Suppressor macrophage treated with lipopolysaccharide for 1 hour (primary cell): ENCODE data around the gene FCN3.
A peak's percentile ranks its signal among the peaks of the same experiment; 100 is the strongest.
"Not testable (repeated sequence)": the region's sequence is repeated elsewhere in the genome, so short reads cannot be mapped to it uniquely, and the experiment has no call there.

Experiments
- DNase-seq, 3 donors: peaks; one replicate each; pipeline ENCODE4 v3.0.0-alpha.2; 2020 to 2022

The FCN3 gene

GRCh38 chr1:27398405-27399149, 24.0 kb upstream of the FCN3 start:
- DNase-seq: no peak

- peak in 1 of 3 donors; percentile 31 for DNase-seq
Measured at GRCh38 chr1:27397749-27398148, 23.1 kb upstream of the FCN3 start.

GRCh38 chr1:27397110-27397509, 22.5 kb upstream of the FCN3 start:
- DNase-seq: no peak

GRCh38 chr1:27395441-27396195, 21.0 kb upstream of the FCN3 start:
- DNase-seq: peak; percentile 77 to 82 (median 80)

GRCh38 chr1:27394925-27395324, 20.3 kb upstream of the FCN3 start:
- DNase-seq: peak in 1 of 3 donors; percentile 13

- DNase-seq: no peak
Measured at GRCh38 chr1:27394282-27394658, 19.6 kb upstream of the FCN3 start.

GRCh38 chr1:27393641-27394281, 19.1 kb upstream of the FCN3 start:
- no peak for DNase-seq

GRCh38 chr1:27392778-27393635, 18.4 kb upstream of the FCN3 start:
- no peak for DNase-seq

GRCh38 chr1:27392096-27392777, 17.6 kb upstream of the FCN3 start, which contains the start of gene GPR3:
Gene GPR3, plus strand, starts transcription at chr1:27392622. Its CDS starts 1,177 bp downstream, at chr1:27393799.
- DNase-seq: peak; percentile 92 to 96 (median 93)

- peak in 2 of 3 donors; percentile 24 to 46 for DNase-seq
Measured at GRCh38 chr1:27391511-27392095, 17.0 kb upstream of the FCN3 start.

GRCh38 chr1:27388337-27389005, 13.8 kb upstream of the FCN3 start:
- DNase-seq: peak; percentile 46 to 68 (median 54)

GRCh38 chr1:27384797-27385196, 10.2 kb upstream of the FCN3 start:
- not testable (repeated sequence) for DNase-seq

GRCh38 chr1:27383661-27384060, 9.0 kb upstream of the FCN3 start:
- no peak for DNase-seq

GRCh38 chr1:27383039-27383605, 8.5 kb upstream of the FCN3 start, which contains the start of gene CD164L2:
Gene CD164L2, minus strand, starts transcription at chr1:27383333. Its CDS starts 94 bp downstream, at chr1:27383239.
- peak in 1 of 3 donors; percentile 32 for DNase-seq

GRCh38 chr1:27381969-27382762, 7.5 kb upstream of the FCN3 start:
- no peak for DNase-seq

- DNase-seq: no peak
Measured at GRCh38 chr1:27380766-27381733, 6.4 kb upstream of the FCN3 start.

GRCh38 chr1:27380224-27380623, 5.6 kb upstream of the FCN3 start:
- DNase-seq: peak in 2 of 3 donors; percentile 24 to 28

GRCh38 chr1:27379564-27380122, 5.0 kb upstream of the FCN3 start:
- no peak for DNase-seq
